Glutamatergic neuron (in vitro differentiated cells): ENCODE data around the gene UNC5B. TPM values are rescaled to one million over a fixed set of nuclear protein-coding genes. Genes with fewer than 3 reads are reported as not detected.

ENCODE experiments used
- DNase-seq: peaks from one replicate; pipeline ENCODE4 v3.0.0; 2022
- H3K27ac Mint-ChIP-seq: one replicate; pipeline ENCODE4 v1.8.0; 2020; ENCODE audit warnings: mild to moderate bottlenecking, mixed read lengths, inconsistent platforms; ENCODE audit not compliant: unreplicated experiment
- H3K27me3 Mint-ChIP-seq: one replicate; pipeline ENCODE4 v1.8.0; 2020; ENCODE audit warnings: mild to moderate bottlenecking, moderate library complexity, mixed read lengths, inconsistent platforms; ENCODE audit not compliant: unreplicated experiment
- H3K36me3 Mint-ChIP-seq: one replicate; pipeline ENCODE4 v1.8.0; 2020; ENCODE audit warnings: mild to moderate bottlenecking, mixed read lengths, inconsistent platforms; ENCODE audit not compliant: unreplicated experiment
- H3K4me1 Mint-ChIP-seq: one replicate; pipeline ENCODE4 v1.8.0; 2020; ENCODE audit warnings: mild to moderate bottlenecking, low read depth, mixed read lengths, inconsistent platforms; ENCODE audit not compliant: unreplicated experiment
- H3K4me3 Mint-ChIP-seq: one replicate; pipeline ENCODE4 v1.8.0; 2020; ENCODE audit warnings: mild to moderate bottlenecking, mixed read lengths, inconsistent platforms; ENCODE audit not compliant: unreplicated experiment
- H3K9me3 Mint-ChIP-seq: one replicate; pipeline ENCODE4 v1.8.0; 2020; ENCODE audit warnings: mild to moderate bottlenecking, moderate library complexity, mixed read lengths, inconsistent platforms; ENCODE audit not compliant: unreplicated experiment
- CTCF ChIP-seq: fragments of 200-600 bp; sonication (generic); IDR thresholded peaks from one replicate; pipeline ENCODE4 v1.5.0; 2021; ENCODE audit not compliant: partially characterized antibody, unreplicated experiment
- total RNA-seq: library from RNA; stranded (reverse); fragmentation: NEBNext Ultra II Directional; extraction: Animal tissue kit (Norgen Biotek cat#: 25700); gene quantifications from one replicate; pipeline ENCODE4 v1.2.1, GENCODE V29; 2021; ENCODE audit not compliant: unreplicated experiment

Gene UNC5B
- total RNA-seq, 1 donor from 2014 or later: 22.6 TPM

DNA sequence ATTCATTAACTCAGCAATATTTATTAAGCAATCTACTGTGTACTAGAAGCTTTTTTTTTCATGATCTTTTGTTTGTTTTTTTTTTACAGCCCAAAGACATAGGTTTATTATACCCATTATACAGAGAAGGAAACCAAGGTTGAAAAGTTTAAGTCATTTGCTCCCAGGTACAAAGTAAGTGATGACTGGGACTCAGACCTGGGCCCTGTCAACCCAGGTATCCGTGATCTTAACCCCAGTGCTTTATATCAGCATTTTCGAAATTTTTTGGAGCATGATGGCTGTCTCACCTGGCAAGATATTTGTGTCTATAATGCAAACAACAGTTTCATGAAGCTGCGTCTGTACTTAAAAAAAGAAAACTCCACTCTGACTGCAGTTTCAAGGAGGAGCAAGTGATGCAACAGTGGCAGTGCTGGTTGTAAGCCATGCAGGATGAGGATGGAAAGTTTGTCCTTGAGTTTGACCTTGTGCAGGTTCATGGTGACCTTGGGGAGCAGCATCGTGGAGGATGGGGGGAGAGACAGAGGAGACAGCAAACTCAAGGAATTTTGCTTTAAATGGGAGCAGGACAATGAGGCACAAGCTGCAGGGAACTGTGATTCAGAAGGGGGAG is 118.5 kb downstream of the UNC5B start:
- no peak for TF ChIP-seq CTCF
- no peaks in the 10 kb centered on the region for H3K36me3 Mint-ChIP-seq
- H3K4me3 Mint-ChIP-seq: no peak overlapping the region
- H3K4me1 Mint-ChIP-seq: peaks cover 17% of the 10 kb centered on the region
- H3K9me3 Mint-ChIP-seq: no peaks in the 10 kb centered on the region
- DNase-seq: no peak
- H3K27me3 Mint-ChIP-seq: peaks cover 12% of the 10 kb centered on the region
- no peak overlapping the region for H3K27ac Mint-ChIP-seq

- Mint-ChIP-seq H3K4me3 (no peak overlapping the region), H3K9me3 (peaks cover 5% of the 10 kb centered on the region), H3K27ac (no peak overlapping the region), H3K4me1 (peaks cover 17% of the 10 kb centered on the region), H3K36me3 (no peaks in the 10 kb centered on the region), H3K27me3 (peaks cover 13% of the 10 kb centered on the region)
- no peak for TF ChIP-seq CTCF
- no peak for DNase-seq
These were observed 119.4 kb downstream of the UNC5B start for GRCh38 chr10:71331736-71332135.

DNA sequence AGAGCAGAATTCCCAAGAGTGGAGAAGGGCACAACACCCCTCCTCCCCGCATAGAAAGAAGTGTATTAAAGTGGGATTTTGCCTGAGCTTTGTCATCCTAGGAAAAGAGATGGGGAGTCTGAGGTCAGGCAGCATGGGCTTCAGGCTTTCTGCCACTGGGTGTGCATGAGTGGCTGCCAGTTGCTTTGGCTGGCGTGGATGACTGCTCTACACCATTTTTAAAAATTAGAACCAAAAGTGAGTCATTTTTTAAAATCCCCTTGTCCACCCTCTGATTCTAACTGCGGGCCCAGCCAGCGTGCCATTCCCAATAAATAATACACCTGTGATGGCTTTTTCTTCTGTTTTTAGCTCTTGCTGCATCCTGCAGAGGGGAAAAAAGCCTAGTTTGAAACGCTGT is 120.1 kb downstream of the UNC5B start:
- DNase-seq: no peak
- Mint-ChIP-seq H3K36me3 (no peaks in the 10 kb centered on the region), H3K4me3 (no peak overlapping the region), H3K27ac (no peak overlapping the region), H3K4me1 (peaks cover 15% of the 10 kb centered on the region), H3K27me3 (peaks cover 14% of the 10 kb centered on the region), H3K9me3 (peaks cover 5% of the 10 kb centered on the region)
- no peak for TF ChIP-seq CTCF

- Mint-ChIP-seq H3K4me1 (peaks cover 15% of the 10 kb centered on the region), H3K36me3 (no peaks in the 10 kb centered on the region), H3K27ac (no peak overlapping the region), H3K4me3 (no peak overlapping the region), H3K9me3 (peaks cover 5% of the 10 kb centered on the region), H3K27me3 (peaks cover 14% of the 10 kb centered on the region)
- TF ChIP-seq CTCF: no peak
- no peak for DNase-seq
These were observed 120.9 kb downstream of the UNC5B start for GRCh38 chr10:71333129-71333887.

GRCh38 chr10:71334221-71334791 is 121.9 kb downstream of the UNC5B start:
- DNase-seq: no peak
- Mint-ChIP-seq H3K9me3 (peaks cover 5% of the 10 kb centered on the region), H3K27me3 (peaks cover 12% of the 10 kb centered on the region), H3K36me3 (no peaks in the 10 kb centered on the region), H3K27ac (no peak overlapping the region), H3K4me1 (peaks cover 18% of the 10 kb centered on the region), H3K4me3 (no peak overlapping the region)
- no peak for TF ChIP-seq CTCF
